ENCODE measurements around the gene AGPAT3.

AGPAT3 gene

DNA sequence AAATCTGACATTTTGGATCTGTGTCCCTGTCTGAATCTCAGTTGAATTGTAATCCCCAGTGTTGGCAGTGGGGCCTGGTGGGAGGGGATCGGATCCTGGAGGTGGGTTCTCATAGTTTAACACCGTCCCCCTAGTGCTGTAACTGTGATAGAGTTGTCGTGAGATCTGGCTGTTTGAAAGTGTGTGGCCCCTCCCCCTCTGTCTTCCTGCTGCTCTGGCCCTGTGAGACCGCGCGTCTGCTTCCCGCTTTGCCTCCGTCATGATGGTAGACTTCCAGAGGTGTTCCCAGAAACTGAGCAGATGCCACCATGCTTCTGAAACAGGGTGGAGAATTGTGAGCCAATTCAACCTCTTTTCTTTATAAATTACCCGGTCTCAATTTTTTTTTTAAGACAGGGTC lies 25.0 kb downstream of the AGPAT3 start:
- Histone ChIP-seq H3K4me3 (replicated peaks; ENCODE audit: low read depth, low read length) (no peak overlapping the region), H3K36me3 (ENCODE audit: control insufficient read depth, insufficient read depth, low read length) (peaks cover 5% of the 10 kb centered on the region), H3K27me3 (replicated peaks; ENCODE audit: control insufficient read depth, insufficient read depth, low read length) (no peaks in the 10 kb centered on the region)
- TF ChIP-seq, protein P1, sequence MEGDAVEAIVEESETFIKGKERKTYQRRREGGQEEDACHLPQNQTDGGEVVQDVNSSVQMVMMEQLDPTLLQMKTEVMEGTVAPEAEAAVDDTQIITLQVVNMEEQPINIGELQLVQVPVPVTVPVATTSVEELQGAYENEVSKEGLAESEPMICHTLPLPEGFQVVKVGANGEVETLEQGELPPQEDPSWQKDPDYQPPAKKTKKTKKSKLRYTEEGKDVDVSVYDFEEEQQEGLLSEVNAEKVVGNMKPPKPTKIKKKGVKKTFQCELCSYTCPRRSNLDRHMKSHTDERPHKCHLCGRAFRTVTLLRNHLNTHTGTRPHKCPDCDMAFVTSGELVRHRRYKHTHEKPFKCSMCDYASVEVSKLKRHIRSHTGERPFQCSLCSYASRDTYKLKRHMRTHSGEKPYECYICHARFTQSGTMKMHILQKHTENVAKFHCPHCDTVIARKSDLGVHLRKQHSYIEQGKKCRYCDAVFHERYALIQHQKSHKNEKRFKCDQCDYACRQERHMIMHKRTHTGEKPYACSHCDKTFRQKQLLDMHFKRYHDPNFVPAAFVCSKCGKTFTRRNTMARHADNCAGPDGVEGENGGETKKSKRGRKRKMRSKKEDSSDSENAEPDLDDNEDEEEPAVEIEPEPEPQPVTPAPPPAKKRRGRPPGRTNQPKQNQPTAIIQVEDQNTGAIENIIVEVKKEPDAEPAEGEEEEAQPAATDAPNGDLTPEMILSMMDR (IDR thresholded peaks at IDR 0.05; ENCODE audit: insufficient read depth, low read length, poor library complexity, severe bottlenecking), result no peak
- DNase-seq (ENCODE audit: extremely low read depth, insufficient read length), result no peak

DNA sequence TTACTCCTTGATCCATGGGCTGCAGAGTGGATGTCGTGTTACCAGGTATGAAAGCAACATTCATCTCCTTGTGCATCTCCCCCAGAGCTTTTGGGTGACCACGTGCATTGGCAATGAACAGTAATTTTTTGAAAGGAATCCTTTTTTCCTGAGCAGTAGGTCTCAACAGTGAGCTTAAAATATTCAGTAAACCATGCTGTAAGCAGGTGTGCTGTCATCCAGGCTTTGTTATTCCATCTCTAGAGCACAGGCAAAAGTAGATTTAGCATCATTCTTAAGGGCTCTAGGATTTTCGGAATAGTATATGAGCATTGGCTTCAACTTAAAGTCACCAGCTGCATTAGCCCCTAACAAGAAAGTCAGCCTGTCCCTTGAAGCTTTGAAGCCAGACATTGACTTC lies 27.3 kb downstream of the AGPAT3 start:
- no peaks in the 10 kb centered on the region; the same call in none of the 2 replicates for H3K36me3 ChIP-seq (ENCODE audit: control insufficient read depth, insufficient read depth, low read length)
- TF ChIP-seq, protein P1 (IDR thresholded peaks at IDR 0.05; ENCODE audit: insufficient read depth, low read length, poor library complexity, severe bottlenecking), result no peak
- H3K4me3 ChIP-seq (replicated peaks; ENCODE audit: low read depth, low read length), result no peak overlapping the region
- no peak for DNase-seq (ENCODE audit: extremely low read depth, insufficient read length)
- H3K27me3 ChIP-seq (replicated peaks; ENCODE audit: control insufficient read depth, insufficient read depth, low read length), result no peaks in the 10 kb centered on the region

DNA sequence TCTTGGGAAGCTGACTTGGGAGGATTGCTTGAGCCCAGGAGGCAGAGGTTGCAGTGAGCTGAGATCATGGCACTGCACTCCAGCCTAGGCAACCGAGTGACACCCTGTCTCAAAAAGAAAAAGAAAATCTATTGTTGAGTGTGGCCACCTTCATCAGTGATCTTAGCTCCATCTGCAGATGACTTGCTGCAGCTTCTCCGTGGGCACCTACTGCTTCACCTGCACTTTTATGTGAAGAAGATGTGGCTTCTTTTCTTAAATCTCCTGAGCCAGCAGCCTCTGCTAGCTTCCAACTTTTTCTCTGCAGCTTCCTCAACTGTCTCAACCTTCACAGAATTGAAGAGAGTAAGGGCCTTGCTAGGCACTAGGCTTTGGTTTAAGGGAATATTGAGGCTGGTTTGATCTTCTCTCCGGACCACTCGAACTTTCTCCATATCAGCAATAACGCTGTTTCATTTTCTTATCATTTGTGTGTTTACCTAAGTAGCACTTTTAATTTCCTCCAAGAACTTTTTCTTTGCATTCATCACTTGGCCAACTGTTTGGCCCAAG lies 28.0 kb downstream of the AGPAT3 start:
- H3K4me3 ChIP-seq (replicated peaks; ENCODE audit: low read depth, low read length), result no peak overlapping the region; the same call in none of the 2 replicates
- TF ChIP-seq, protein P1 (IDR thresholded peaks at IDR 0.05; ENCODE audit: insufficient read depth, low read length, poor library complexity, severe bottlenecking), result no peak
- no peak for DNase-seq (ENCODE audit: extremely low read depth, insufficient read length)
- no peaks in the 10 kb centered on the region; the same call in none of the 2 replicates for H3K36me3 ChIP-seq (ENCODE audit: control insufficient read depth, insufficient read depth, low read length)
- H3K27me3 ChIP-seq (replicated peaks; ENCODE audit: control insufficient read depth, insufficient read depth, low read length), result no peaks in the 10 kb centered on the region

- TF ChIP-seq, protein P1 (IDR thresholded peaks at IDR 0.05; ENCODE audit: insufficient read depth, low read length, poor library complexity, severe bottlenecking), result no peak
- no peak for DNase-seq (ENCODE audit: extremely low read depth, insufficient read length)
- peak overlapping the region; percentile 47 for H3K4me3 ChIP-seq (replicated peaks; ENCODE audit: low read depth, low read length)
These were observed 28.6 kb downstream of the AGPAT3 start for GRCh38 chr21:43893536-43894205.

GRCh38 chr21:43894206-43894577 lies 29.2 kb downstream of the AGPAT3 start:
- H3K36me3 ChIP-seq (ENCODE audit: control insufficient read depth, insufficient read depth, low read length), result peaks cover 2% of the 10 kb centered on the region
- H3K4me3 ChIP-seq (replicated peaks; ENCODE audit: low read depth, low read length), result peak overlapping the region; percentile 47
- TF ChIP-seq, protein P1 (IDR thresholded peaks at IDR 0.05; ENCODE audit: insufficient read depth, low read length, poor library complexity, severe bottlenecking), result no peak
- H3K27me3 ChIP-seq (replicated peaks; ENCODE audit: control insufficient read depth, insufficient read depth, low read length), result no peaks in the 10 kb centered on the region
- no peak for DNase-seq (ENCODE audit: extremely low read depth, insufficient read length)

More at GRCh38 chr21:43893536-43894205, 28.6 kb downstream of the AGPAT3 start:
- Histone ChIP-seq H3K36me3 (ENCODE audit: control insufficient read depth, insufficient read depth, low read length) (no peaks in the 10 kb centered on the region; the same call in none of the 2 replicates), H3K27me3 (replicated peaks; ENCODE audit: control insufficient read depth, insufficient read depth, low read length) (no peaks in the 10 kb centered on the region)

Measured in GM06990 (cell line).